HFFc6 (cell line): Measurements from ENCODE around the gene PLA2R1. TPM values are rescaled to one million over a fixed set of nuclear protein-coding genes. Genes with fewer than 3 reads are reported as not detected.

Source experiments
- DNase-seq: peaks from one replicate; pipeline ENCODE4 v3.0.0-alpha.2; 2018
- H3K27ac Mint-ChIP-seq: 2 replicates; pipeline ENCODE4 v1.8.0; 2020; ENCODE audit warnings: mild to moderate bottlenecking, mixed read lengths
- H3K27me3 Mint-ChIP-seq: 2 replicates; pipeline ENCODE4 v1.8.0; 2021; ENCODE audit warnings: mild to moderate bottlenecking, moderate library complexity, mixed read lengths; ENCODE audit not compliant: insufficient read depth
- H3K36me3 Mint-ChIP-seq: 2 replicates; pipeline ENCODE4 v1.8.0; 2021; ENCODE audit warnings: low read depth, mixed read lengths
- H3K4me1 Mint-ChIP-seq: 2 replicates; pipeline ENCODE4 v1.8.0; 2020; ENCODE audit warnings: low read depth, mixed read lengths
- H3K4me3 Mint-ChIP-seq: 2 replicates; pipeline ENCODE4 v1.8.0; 2020; ENCODE audit warnings: mild to moderate bottlenecking, moderate library complexity, mixed read lengths
- H3K9me3 Mint-ChIP-seq: 2 replicates; pipeline ENCODE4 v1.8.0; 2020; ENCODE audit warnings: mild to moderate bottlenecking, mixed read lengths
- CTCF ChIP-seq: fragments of 200-600 bp; sonication (generic); IDR thresholded peaks from 2 replicates; pipeline ENCODE4 v1.5.0; 2021; ENCODE audit warnings: antibody characterized with exemption, mild to moderate bottlenecking
- total RNA-seq, 6 experiments: library from RNA; stranded (reverse); fragmentation: NEBNext Ultra II Directional; extraction: Animal tissue kit (Norgen Biotek cat#: 25700); gene quantifications; 2 replicates in 1 of 6; 3 replicates in 5 of 6; pipeline ENCODE4 v1.2.3, GENCODE V29; 2021

Gene PLA2R1
- total RNA-seq, 6 experiments from 2014 or later = 3.2 to 6.3 (median 3.3) TPM

GRCh38 chr2:160005908-160006307 lies 56.5 kb downstream of the PLA2R1 start:
- Mint-ChIP-seq H3K9me3 (no peaks in the 10 kb centered on the region), H3K27ac (no peak overlapping the region), H3K27me3 (no peaks in the 10 kb centered on the region), H3K36me3 (no peaks in the 10 kb centered on the region; the same call in 1 of the 2 replicates), H3K4me1 (peaks cover 15% of the 10 kb centered on the region), H3K4me3 (no peak overlapping the region)
- no peak for TF ChIP-seq CTCF
- no peak for DNase-seq

- Mint-ChIP-seq H3K27ac (no peak overlapping the region), H3K4me3 (no peak overlapping the region), H3K27me3 (no peaks in the 10 kb centered on the region), H3K36me3 (no peaks in the 10 kb centered on the region; the same call in 1 of the 2 replicates), H3K9me3 (no peaks in the 10 kb centered on the region), H3K4me1 (peaks cover 11% of the 10 kb centered on the region)
- DNase-seq = no peak
- TF ChIP-seq CTCF = no peak
Observed at GRCh38 chr2:160005476-160005875, 56.9 kb downstream of the PLA2R1 start.

- peak; percentile 68 for TF ChIP-seq CTCF
- H3K27me3 Mint-ChIP-seq = no peaks in the 10 kb centered on the region
- H3K4me1 Mint-ChIP-seq = peaks cover 27% of the 10 kb centered on the region
- H3K9me3 Mint-ChIP-seq = no peaks in the 10 kb centered on the region
- H3K36me3 Mint-ChIP-seq = peaks cover 6% of the 10 kb centered on the region; the same call in 1 of the 2 replicates
- H3K27ac Mint-ChIP-seq = no peak overlapping the region
- peak; percentile 24 for DNase-seq
- no peak overlapping the region for H3K4me3 Mint-ChIP-seq
Observed at GRCh38 chr2:159998961-159999360, 63.5 kb downstream of the PLA2R1 start.

- Mint-ChIP-seq H3K27me3 (no peaks in the 10 kb centered on the region), H3K27ac (no peak overlapping the region), H3K4me1 (peaks cover 27% of the 10 kb centered on the region), H3K9me3 (no peaks in the 10 kb centered on the region), H3K36me3 (peaks cover 6% of the 10 kb centered on the region; the same call in 1 of the 2 replicates), H3K4me3 (no peak overlapping the region)
- no peak for TF ChIP-seq CTCF
- no peak for DNase-seq
Observed at GRCh38 chr2:159998243-159998642, 64.2 kb downstream of the PLA2R1 start.

- peaks cover 6% of the 10 kb centered on the region; the same call in 1 of the 2 replicates for H3K36me3 Mint-ChIP-seq
- no peaks in the 10 kb centered on the region for H3K27me3 Mint-ChIP-seq
- H3K4me1 Mint-ChIP-seq = peaks cover 27% of the 10 kb centered on the region
- H3K4me3 Mint-ChIP-seq = no peak overlapping the region
- DNase-seq = peak; percentile 15
- H3K27ac Mint-ChIP-seq = no peak overlapping the region
- TF ChIP-seq CTCF = peak; percentile 38; the same call in 1 of the 2 replicates
- no peaks in the 10 kb centered on the region for H3K9me3 Mint-ChIP-seq
Observed at GRCh38 chr2:159996792-159997546, 65.4 kb downstream of the PLA2R1 start.
